IPS-18c (cell line): Measurements from ENCODE around the gene SCMH1.

Experiments
- H3K4me3 ChIP-seq: 2 replicates; pipeline ENCODE4 v1.7.0; 2013; ENCODE audit warnings: low read depth, mild to moderate bottlenecking, low read length, moderate library complexity; ENCODE audit not compliant: insufficient read depth
- H3K9me3 ChIP-seq: one replicate; pipeline ENCODE4 v1.6.1; 2013; ENCODE audit warnings: mild to moderate bottlenecking, low read length, moderate library complexity; ENCODE audit not compliant: control insufficient read depth, insufficient read depth

The SCMH1 gene

GRCh38 chr1:41241749-41242341 lies at the start of gene SCMH1:
Gene SCMH1, minus strand, starts transcription at chr1:41242306. Its CDS starts 56,173 bp downstream, at chr1:41186133.
- H3K4me3 ChIP-seq, result peak within 1 kb of the TSS; percentile 75
- H3K9me3 ChIP-seq, result no peaks in the 10 kb centered on the region

DNA sequence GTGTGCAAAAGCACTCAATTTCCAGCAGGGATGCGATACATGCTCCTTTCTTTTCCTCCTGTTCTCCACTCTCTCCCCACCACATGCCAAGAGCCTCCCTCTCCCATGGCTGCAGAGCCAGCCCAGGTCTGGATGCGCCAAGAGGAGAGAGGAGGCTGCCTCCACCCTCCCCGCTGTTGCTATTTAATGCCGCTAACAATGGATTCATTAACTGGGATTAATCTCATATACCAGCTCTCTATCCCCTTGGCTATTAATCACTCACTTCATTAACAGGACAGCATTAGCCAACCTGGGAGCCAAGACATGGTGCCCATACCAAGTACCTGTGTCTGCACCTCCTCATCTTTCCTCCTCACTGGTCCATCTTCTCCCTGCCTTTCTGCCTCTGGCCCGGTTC lies 49.1 kb upstream of the SCMH1 start:
- Histone ChIP-seq H3K4me3 (no peak overlapping the region), H3K9me3 (peaks cover 2% of the 10 kb centered on the region)

DNA sequence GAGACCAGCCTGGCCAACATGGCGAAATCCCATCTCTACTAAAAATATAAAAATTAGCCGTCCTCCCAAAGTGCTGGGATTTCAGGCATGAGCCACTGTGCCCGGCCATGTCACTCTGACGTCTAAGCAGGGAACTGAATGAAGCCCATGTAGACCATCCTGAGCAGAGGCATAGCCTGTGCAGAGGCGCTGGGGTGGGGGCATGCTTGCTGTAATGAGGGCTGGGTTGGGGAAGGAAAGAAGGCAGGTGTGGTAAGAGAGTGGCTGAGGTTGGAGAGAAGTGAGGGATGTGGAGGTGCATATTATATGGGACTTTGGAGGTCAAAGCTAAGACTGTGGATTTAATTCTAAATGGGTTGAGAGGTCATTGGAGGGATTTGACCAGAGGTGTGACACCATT lies 47.1 kb upstream of the SCMH1 start:
- Histone ChIP-seq H3K9me3 (peaks cover 2% of the 10 kb centered on the region), H3K4me3 (no peak overlapping the region)

- no peak overlapping the region for H3K4me3 ChIP-seq
- H3K9me3 ChIP-seq, result peaks cover 2% of the 10 kb centered on the region
These were observed 44.9 kb upstream of the SCMH1 start for GRCh38 chr1:41286992-41287391.

GRCh38 chr1:41286486-41286885 lies 44.4 kb upstream of the SCMH1 start:
- H3K9me3 ChIP-seq, result peaks cover 2% of the 10 kb centered on the region
- H3K4me3 ChIP-seq, result no peak overlapping the region

GRCh38 chr1:41285818-41286217 lies 43.7 kb upstream of the SCMH1 start:
- H3K4me3 ChIP-seq, result no peak overlapping the region
- no peaks in the 10 kb centered on the region for H3K9me3 ChIP-seq

- H3K9me3 ChIP-seq, result no peaks in the 10 kb centered on the region
- H3K4me3 ChIP-seq, result no peak overlapping the region
These were observed 42.0 kb upstream of the SCMH1 start for GRCh38 chr1:41284121-41284520.

GRCh38 chr1:41282679-41283317 lies 40.7 kb upstream of the SCMH1 start:
- Histone ChIP-seq H3K9me3 (no peaks in the 10 kb centered on the region), H3K4me3 (no peak overlapping the region)

- H3K4me3 ChIP-seq, result no peak overlapping the region
- H3K9me3 ChIP-seq, result no peaks in the 10 kb centered on the region
These were observed 39.2 kb upstream of the SCMH1 start for GRCh38 chr1:41281334-41281733.

- Histone ChIP-seq H3K9me3 (no peaks in the 10 kb centered on the region), H3K4me3 (no peak overlapping the region)
These were observed 38.3 kb upstream of the SCMH1 start for GRCh38 chr1:41280202-41281032.

DNA sequence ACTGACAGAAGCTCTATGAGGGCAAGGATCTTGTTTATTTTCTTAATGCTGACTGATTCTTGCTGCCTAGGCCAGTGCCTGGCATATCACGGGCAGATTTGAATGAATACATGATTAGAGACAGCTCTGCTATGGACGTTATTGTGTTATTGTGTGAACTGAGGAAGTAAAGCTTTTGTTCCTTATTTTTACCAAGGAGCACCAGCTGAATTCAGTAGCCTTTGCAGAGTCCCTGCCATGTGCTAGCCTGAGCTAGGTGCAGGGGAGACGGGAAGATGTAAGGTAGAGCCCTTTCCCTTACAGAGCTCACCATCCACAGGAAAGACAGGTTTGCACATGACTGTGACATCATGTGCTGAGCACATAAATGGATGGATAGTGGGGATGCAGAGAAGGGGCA lies 36.0 kb upstream of the SCMH1 start:
- no peaks in the 10 kb centered on the region for H3K9me3 ChIP-seq
- no peak overlapping the region for H3K4me3 ChIP-seq

DNA sequence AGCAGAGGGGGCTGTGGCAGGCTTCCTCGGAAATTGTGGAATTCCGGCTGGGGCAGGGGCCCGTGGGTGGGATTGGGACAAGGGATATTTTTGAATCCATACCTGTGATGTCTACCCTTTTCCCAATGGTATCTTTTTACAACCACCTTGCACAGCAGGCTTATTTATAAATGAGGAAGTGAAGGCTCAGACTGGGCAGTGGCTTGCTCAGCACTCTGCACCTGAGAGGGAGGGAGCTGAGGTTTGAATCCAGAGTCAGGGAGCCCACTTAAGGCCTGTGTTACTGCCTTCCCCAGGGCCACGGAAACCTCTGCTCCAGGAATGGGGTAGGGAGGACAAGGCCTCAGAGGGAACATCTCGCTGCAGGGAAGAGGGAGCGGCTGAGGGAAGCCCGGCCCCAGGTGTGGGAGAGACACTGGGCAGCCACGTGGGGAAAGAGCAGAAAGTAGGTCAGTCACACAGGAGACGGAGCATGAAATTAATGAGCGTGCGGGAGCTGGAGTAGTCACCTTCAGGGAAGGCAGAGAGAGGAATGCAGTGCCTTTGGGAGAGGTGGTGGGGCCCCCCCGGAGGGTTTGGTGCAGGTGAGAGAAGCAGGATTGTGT lies 35.4 kb upstream of the SCMH1 start:
- no peaks in the 10 kb centered on the region for H3K9me3 ChIP-seq
- H3K4me3 ChIP-seq, result no peak overlapping the region

DNA sequence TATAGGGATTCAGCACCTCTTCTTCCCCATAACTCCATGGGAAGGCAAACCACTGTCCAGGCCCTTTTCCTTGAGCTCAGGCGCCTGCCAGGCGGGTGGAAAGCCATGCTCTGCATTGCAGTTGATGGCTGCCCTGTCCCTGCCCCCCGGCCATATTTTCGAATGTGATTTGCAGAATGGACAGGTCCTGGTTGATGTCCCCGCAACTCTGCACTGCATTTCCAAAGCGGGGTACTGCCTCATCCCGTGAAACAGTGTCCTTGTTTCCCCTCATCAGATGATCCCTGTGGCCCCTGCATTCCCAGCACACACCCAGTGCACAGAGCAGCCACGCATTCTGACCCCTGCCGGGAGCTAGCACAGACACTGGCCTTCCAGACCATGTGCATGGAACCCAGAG lies 33.7 kb upstream of the SCMH1 start:
- Histone ChIP-seq H3K9me3 (no peaks in the 10 kb centered on the region), H3K4me3 (no peak overlapping the region)

GRCh38 chr1:41274752-41275545 lies 32.8 kb upstream of the SCMH1 start:
- no peaks in the 10 kb centered on the region for H3K9me3 ChIP-seq
- H3K4me3 ChIP-seq, result no peak overlapping the region

DNA sequence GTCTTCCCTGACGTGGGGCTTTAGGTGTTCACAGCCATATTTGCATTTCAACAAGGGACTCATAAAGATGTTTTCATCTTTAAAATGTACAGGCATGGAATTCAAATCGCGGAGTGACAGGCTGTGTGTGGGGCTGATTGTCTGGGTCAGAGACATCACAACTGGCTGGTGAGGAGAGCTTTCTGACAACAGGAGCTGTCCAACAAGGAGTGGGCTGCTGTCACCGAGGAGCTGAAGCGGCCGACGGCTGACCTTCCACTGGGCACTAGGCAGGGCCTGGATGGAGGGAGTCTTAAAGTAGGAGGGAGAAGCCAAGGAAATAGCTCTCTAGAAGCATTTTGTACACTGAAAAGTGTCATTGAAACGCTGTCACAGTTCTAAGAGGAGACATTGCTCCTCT lies 30.5 kb upstream of the SCMH1 start:
- Histone ChIP-seq H3K9me3 (no peaks in the 10 kb centered on the region), H3K4me3 (no peak overlapping the region)

- Histone ChIP-seq H3K9me3 (no peaks in the 10 kb centered on the region), H3K4me3 (no peak overlapping the region)
These were observed 26.2 kb upstream of the SCMH1 start for GRCh38 chr1:41268154-41268770.
